Heart right ventricle (tissue), 16 donors: ENCODE measurements around the gene FYN. TPM values are rescaled to one million over a fixed set of nuclear protein-coding genes. Genes with fewer than 3 reads are reported as not detected.

Experiments used
- ATAC-seq, 8 donors: fragments of 200-7000 bp; cut with Tn5 transposase; one replicate each; pipeline ENCODE4 v1.9.1; 2020; ENCODE audit warnings: mild to moderate bottlenecking in 8 of 8, moderate library complexity in 8 of 8, moderate number of reproducible peaks in 1 of 8
- DNase-seq, 2 donors: peaks; one replicate each; pipeline ENCODE4 v3.0.0-alpha.2; 2020
- H3K27ac ChIP-seq, 10 donors: fragments of 200-600 bp; sonication (generic) in 2 of 10; one replicate each; pipeline versions ENCODE4 v1.5.0 to v1.8.0; 2020 to 2022; ENCODE audit warnings: mild to moderate bottlenecking in 3 of 10
- H3K27me3 ChIP-seq, 7 donors: fragments of 200-600 bp; one replicate each; pipeline ENCODE4 v1.8.0; 2021 to 2022; ENCODE audit warnings: mild to moderate bottlenecking in 2 of 7
- H3K36me3 ChIP-seq, 9 donors: fragments of 200-600 bp; sonication (generic) in 1 of 9; one replicate each; pipeline versions ENCODE4 v1.5.0 to v1.8.0; 2020 to 2022; ENCODE audit warnings: mild to moderate bottlenecking in 2 of 9
- H3K4me1 ChIP-seq, 9 donors: fragments of 200-600 bp; sonication (generic) in 1 of 9; one replicate each; pipeline versions ENCODE4 v1.5.0 to v1.8.0; 2020 to 2022; ENCODE audit warnings: mild to moderate bottlenecking in 4 of 9
- H3K4me3 ChIP-seq, 10 donors: fragments of 200-600 bp; sonication (generic) in 2 of 10; one replicate each; pipeline versions ENCODE4 v1.5.0 to v1.8.0; 2020 to 2022; ENCODE audit warnings: mild to moderate bottlenecking in 7 of 10, moderate library complexity in 2 of 10
- H3K9me3 ChIP-seq, 11 donors: fragments of 200-600 bp in 10 of 11; sonication (generic) in 2 of 11; one replicate each; pipeline versions ENCODE4 v1.5.0 to v1.8.0; 2013 to 2022; ENCODE audit warnings: mild to moderate bottlenecking in 2 of 11, control low read depth in 1 of 11, moderate library complexity in 1 of 11
- CTCF ChIP-seq, 9 donors: fragments of 200-600 bp; sonication (generic) in 2 of 9; IDR thresholded peaks; one replicate each; pipeline versions ENCODE4 v1.5.0 to v1.8.0; 2021 to 2022; ENCODE audit warnings: antibody characterized with exemption in 9 of 9, mild to moderate bottlenecking in 5 of 9, moderate library complexity in 1 of 9
- WGBS, 2 donors: extraction: QIAGEN DNeasy Blood & Tissue Kit; methylation state at CpG; one replicate each; pipeline ENCODE4 v1.1.7; 2013; ENCODE audit warnings: inconsistent platforms in 1 of 2; 5-methylcytosine and 5-hydroxymethylcytosine counted together
- intact Hi-C, 10 donors: fragments of 100-400 bp; cut with DNase I; formaldehyde crosslinking; loops; one replicate each; pipeline versions ENCODE4 v1.11.1 to v1.14.2; 2022
- polyA plus RNA-seq, 2 donors: library from polyadenylated mRNA; stranded (reverse); fragments of 200-250 nt; gene quantifications; one replicate each; pipeline ENCODE4 v1.2.3, GENCODE V29; 2013
- total RNA-seq, 10 donors: library from RNA; stranded (reverse); fragmentation: NEBNext Ultra II Directional in 3 of 10; extraction: Animal tissue kit (Norgen Biotek cat#: 25700) in 3 of 10; gene quantifications; one replicate each; pipeline versions ENCODE4 v1.2.1 to v1.2.4, GENCODE V29; 2021 to 2023
- donor health status: Arrhythmogenic right ventricular cardiomyopathy.
- donor health status: ischemic (EF 13 %, LVEDD 7.1; RV severe dilation, severe dysfunction).
- donor health status: healthy with polysubstance abuse.
- donor health status: DM: no; HTN: yes; CAD: no.
- donor health status: DM: no; HTN: no; CAD: no.
- donor health status: ischemic (EF 25% LVEDD 6.9; RV normal size, moderate dysfunction).
- donor health status: ischemic (EF 25% LVEDD 5.7; RV mildly dilated, moderate dysfunction).
- donor health status: healthy.
- donor health status: DM: yes; HTN: yes; CAD: no.
- donor health status: Ischemic cardiomyopathy.
- donor health status: ischemic (EF 35%, LVEDD 5.7; RV mildly dilated, moderate dysfunction).
- donor health status: nonischemic (EF 11% LVEDD 7.7; RV severe dilation, severe dysfunction).
- donor health status: DM: yes; HTN: yes; CAD: no.
- donor health status: PGD.
- donor health status: ischemic (EF 29% LVEDD 5.4; RV normal size, mild dysfunction).
- donor health status: nonischemic (EF 23%, LVEDD 6.1; RV moderate dilation, normal function).

FYN gene
- total and polyA plus RNA-seq, 12 donors: 19.1 to 58.1 (median 42.2) TPM

- no peak for ATAC-seq
- Histone ChIP-seq H3K9me3 (peaks cover 0 to 12% (median 8%) of the 10 kb centered on the region in 11 donors), H3K36me3 (peaks cover 0 to 22% (median 0%) of the 10 kb centered on the region in 9 donors), H3K27me3 (no peaks in the 10 kb centered on the region), H3K4me1 (peaks cover 5 to 80% (median 51%) of the 10 kb centered on the region in 9 donors), H3K27ac (no peak overlapping the region), H3K4me3 (no peak overlapping the region)
- intact Hi-C loops: loop anchor here in 2 of 10 donors (5.0 to 10.0 kb wide), 2 partner anchors 138 to 140 kb away; partner anchors contain the start of gene FYN (in 2 of the 2)
- WGBS, 2 donors: 66 to 71% methylated on average over 4 of the region's 4 CpGs
- DNase-seq: no peak
- no peak for TF ChIP-seq CTCF (IDR thresholded peaks at IDR 0.05)
Measured at GRCh38 chr6:111734068-111735061, 138.9 kb downstream of the FYN start.

GRCh38 chr6:111732390-111732789 is 140.9 kb downstream of the FYN start:
- TF ChIP-seq CTCF (IDR thresholded peaks at IDR 0.05): no peak
- peaks cover 0 to 12% (median 8%) of the 10 kb centered on the region in 11 donors for H3K9me3 ChIP-seq
- no peaks in the 10 kb centered on the region for H3K27me3 ChIP-seq
- H3K4me3 ChIP-seq: no peak overlapping the region
- H3K27ac ChIP-seq: peak overlapping the region in 2 of 10 donors; percentile 38 to 53
- intact Hi-C loops: loop anchor here in 2 of 10 donors (5.0 to 10.0 kb wide), 2 partner anchors 140 to 142 kb away; partner anchors contain the start of gene FYN (in 2 of the 2)
- WGBS, 2 donors: 91 to 94% methylated on average over 7 of the region's 7 CpGs
- ATAC-seq (no peak), DNase-seq (no peak)
- H3K4me1 ChIP-seq: peaks cover 1 to 73% (median 36%) of the 10 kb centered on the region in 9 donors
- H3K36me3 ChIP-seq: peaks cover 0 to 15% (median 0%) of the 10 kb centered on the region in 9 donors

- intact Hi-C loops: loop anchor here in 2 of 10 donors (5.0 to 10.0 kb wide), 2 partner anchors 141 to 143 kb away; partner anchors contain the start of gene FYN (in 2 of the 2)
- WGBS, 2 donors: 64% methylated on average over 6 of the region's 6 CpGs
Measured at GRCh38 chr6:111731456-111732195, 141.6 kb downstream of the FYN start.

More at GRCh38 chr6:111731456-111732195, 141.6 kb downstream of the FYN start:
- Histone ChIP-seq H3K4me1 (peaks cover 0 to 65% (median 36%) of the 10 kb centered on the region in 9 donors), H3K9me3 (peaks cover 0 to 12% (median 8%) of the 10 kb centered on the region in 11 donors), H3K4me3 (no peak overlapping the region), H3K27ac (peak overlapping the region in 7 of 10 donors; percentile 12 to 56 (median 38)), H3K27me3 (no peaks in the 10 kb centered on the region), H3K36me3 (peaks cover 0 to 15% (median 0%) of the 10 kb centered on the region in 9 donors)
- no peak for DNase-seq
- ATAC-seq: peak in 2 of 8 donors; percentile 21 to 23
- no peak for TF ChIP-seq CTCF (IDR thresholded peaks at IDR 0.05)
